Measurements from ENCODE around the gene NKAPD1.
A peak's percentile ranks its signal among the peaks of the same experiment; 100 is the strongest.
"Not testable (repeated sequence)": the region's sequence is repeated elsewhere in the genome, so short reads cannot be mapped to it uniquely, and the experiment has no call there.

Gene NKAPD1
- total RNA-seq, result 21.8 reads per million, percentile 48 among the genes with 10 or more reads in this experiment

- DNase-seq, result peak; percentile 77
Observed at GRCh38 chr11:112073941-112074811, at the start of gene NKAPD1, which contains the start of gene PIH1D2. NKAPD1 (plus strand) TSS chr11:112074299; CDS start chr11:112075575, 1,276 bp downstream. PIH1D2 (minus strand) TSS chr11:112074017; CDS start chr11:112073174, 843 bp downstream.

- peak; percentile 80 for DNase-seq
Observed at GRCh38 chr11:112024773-112025678, 49.1 kb upstream of the NKAPD1 start, which contains the start of gene DLAT. DLAT (plus strand) TSS chr11:112025408; CDS start chr11:112025473, 65 bp downstream.

GRCh38 chr11:112025707-112026106, 48.4 kb upstream of the NKAPD1 start:
- no peak for DNase-seq

- not testable (repeated sequence) for DNase-seq
Observed at GRCh38 chr11:112026784-112027410, 47.2 kb upstream of the NKAPD1 start.

- no peak for DNase-seq
Observed at GRCh38 chr11:112029460-112029859, 44.6 kb upstream of the NKAPD1 start.

GRCh38 chr11:112033902-112034301, 40.2 kb upstream of the NKAPD1 start:
- no peak for DNase-seq

- DNase-seq, result no peak
Observed at GRCh38 chr11:112037527-112037926, 36.6 kb upstream of the NKAPD1 start.

- DNase-seq, result no peak
Observed at GRCh38 chr11:112042161-112042960, 31.7 kb upstream of the NKAPD1 start.

GRCh38 chr11:112042961-112043304, 31.2 kb upstream of the NKAPD1 start:
- DNase-seq, result no peak

- DNase-seq, result no peak
Observed at GRCh38 chr11:112044961-112045360, 29.1 kb upstream of the NKAPD1 start.

- DNase-seq, result not testable (repeated sequence)
Observed at GRCh38 chr11:112046647-112047046, 27.5 kb upstream of the NKAPD1 start.

GRCh38 chr11:112048256-112048655, 25.8 kb upstream of the NKAPD1 start:
- DNase-seq, result not testable (repeated sequence)

GRCh38 chr11:112049777-112050176, 24.3 kb upstream of the NKAPD1 start:
- DNase-seq, result no peak

- no peak for DNase-seq
Observed at GRCh38 chr11:112050721-112051120, 23.4 kb upstream of the NKAPD1 start.

GRCh38 chr11:112051768-112052167, 22.3 kb upstream of the NKAPD1 start:
- DNase-seq, result no peak

GRCh38 chr11:112057170-112057569, 16.9 kb upstream of the NKAPD1 start:
- DNase-seq, result no peak

GRCh38 chr11:112058103-112058502, 16.0 kb upstream of the NKAPD1 start:
- DNase-seq, result no peak

- DNase-seq, result no peak
Observed at GRCh38 chr11:112062923-112063322, 11.2 kb upstream of the NKAPD1 start.

- DNase-seq, result no peak
Observed at GRCh38 chr11:112082729-112083128, 8.6 kb downstream of the NKAPD1 start.

- DNase-seq, result no peak
Observed at GRCh38 chr11:112085822-112086421, 11.8 kb downstream of the NKAPD1 start.

GRCh38 chr11:112086422-112087191, 12.5 kb downstream of the NKAPD1 start, which contains the start of the genes SDHD and TIMM8B:
SDHD (plus strand) TSS chr11:112086873; CDS start chr11:112086908, 35 bp downstream.
TIMM8B (minus strand) TSS chr11:112086756; CDS start chr11:112086723, 33 bp downstream.
- DNase-seq, result peak; percentile 96

Data from effector CD4-positive, alpha-beta T cell (primary cell).